ENCODE data around the gene SNORC.

DNA sequence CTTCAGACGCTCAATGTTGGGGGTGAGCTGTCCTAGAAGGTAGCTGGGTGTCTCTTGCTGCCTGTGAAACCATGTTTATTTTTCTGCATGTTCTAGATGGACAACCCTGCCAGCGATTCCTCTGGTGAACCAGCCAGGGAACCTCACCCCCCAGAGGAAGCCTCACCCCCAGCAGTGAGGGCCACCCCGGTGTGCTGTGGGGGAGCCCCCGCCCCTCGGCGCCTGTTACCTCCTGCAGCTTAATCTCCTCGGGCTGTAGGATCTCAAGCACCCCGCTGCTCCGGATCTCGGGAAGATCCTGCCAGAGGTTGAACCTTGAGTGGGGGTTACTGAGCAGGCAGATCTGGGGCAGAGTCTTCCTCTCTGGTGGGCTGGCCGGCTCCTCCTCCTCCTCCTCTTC, 50.0 kb downstream of the SNORC start:
- TF ChIP-seq, protein P1, sequence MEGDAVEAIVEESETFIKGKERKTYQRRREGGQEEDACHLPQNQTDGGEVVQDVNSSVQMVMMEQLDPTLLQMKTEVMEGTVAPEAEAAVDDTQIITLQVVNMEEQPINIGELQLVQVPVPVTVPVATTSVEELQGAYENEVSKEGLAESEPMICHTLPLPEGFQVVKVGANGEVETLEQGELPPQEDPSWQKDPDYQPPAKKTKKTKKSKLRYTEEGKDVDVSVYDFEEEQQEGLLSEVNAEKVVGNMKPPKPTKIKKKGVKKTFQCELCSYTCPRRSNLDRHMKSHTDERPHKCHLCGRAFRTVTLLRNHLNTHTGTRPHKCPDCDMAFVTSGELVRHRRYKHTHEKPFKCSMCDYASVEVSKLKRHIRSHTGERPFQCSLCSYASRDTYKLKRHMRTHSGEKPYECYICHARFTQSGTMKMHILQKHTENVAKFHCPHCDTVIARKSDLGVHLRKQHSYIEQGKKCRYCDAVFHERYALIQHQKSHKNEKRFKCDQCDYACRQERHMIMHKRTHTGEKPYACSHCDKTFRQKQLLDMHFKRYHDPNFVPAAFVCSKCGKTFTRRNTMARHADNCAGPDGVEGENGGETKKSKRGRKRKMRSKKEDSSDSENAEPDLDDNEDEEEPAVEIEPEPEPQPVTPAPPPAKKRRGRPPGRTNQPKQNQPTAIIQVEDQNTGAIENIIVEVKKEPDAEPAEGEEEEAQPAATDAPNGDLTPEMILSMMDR (IDR thresholded peaks at IDR 0.05), result no peak
- no peak for TF ChIP-seq EZH2phosphoT487 (IDR thresholded peaks at IDR 0.05)
